A673 (cell line): ENCODE data around the gene BCAT1.

Source experiments
- CTCF ChIP-seq: fragments of 300-800, 200-600 bp; sonication (generic); conservative IDR thresholded peaks from 2 replicates; pipeline ENCODE4 v1.5.1; 2017; ENCODE audit warnings: low read depth, mild to moderate bottlenecking, antibody characterized with exemption, low read length, moderate library complexity, mixed read lengths
- EZH2 ChIP-seq: fragments of 200-600 bp; sonication (generic); IDR thresholded peaks from 2 replicates; pipeline ENCODE4 v1.6.1; 2017; ENCODE audit warnings: borderline replicate concordance, low read depth, mild to moderate bottlenecking, mixed read lengths, antibody characterized with exemption, low read length; ENCODE audit not compliant: poor library complexity, severe bottlenecking

GRCh38 chr12:24979329-24979728 lies 30.4 kb upstream of the BCAT1 start:
- no peak for TF ChIP-seq CTCF
- TF ChIP-seq EZH2 = no peak
